ENCODE results near the gene UHRF1.

Gene UHRF1

GRCh38 chr19:4908360-4908759 is 941 bp upstream of the UHRF1 start:
- Histone ChIP-seq H3K4me3 (ENCODE audit: insufficient read depth in 1 of 2, low read depth in 1 of 2, low read length in 2 of 2) (no peak overlapping the region), H3K4ac (ENCODE audit: low read depth in 1 of 2, low read length in 2 of 2) (no peak overlapping the region), H2BK15ac (ENCODE audit: low read depth, poor library complexity, severe bottlenecking) (no peak overlapping the region), H3K4me2 (ENCODE audit: low read length, poor library complexity, severe bottlenecking) (no peak overlapping the region), H3K18ac (ENCODE audit: low read depth in 1 of 2, low read length in 2 of 2) (no peak overlapping the region), H3K23ac (ENCODE audit: low read length in 2 of 2) (no peak overlapping the region), H4K91ac (ENCODE audit: low read length) (no peak overlapping the region), H3K4me1 (ENCODE audit: control insufficient read depth, insufficient read depth, low read depth, low read length) (peaks cover 29% of the 10 kb centered on the region), H3K9ac (ENCODE audit: low read length) (no peak overlapping the region), H3K27ac (ENCODE audit: low read length, poor library complexity, severe bottlenecking) (no peak overlapping the region), H2BK12ac (ENCODE audit: low read length in 2 of 2) (no peak overlapping the region), H2AK5ac (ENCODE audit: low read length, severe bottlenecking) (no peak overlapping the region), H3K27me3 (ENCODE audit: control insufficient read depth in 1 of 2, insufficient read depth in 1 of 2, low read length in 2 of 2) (peaks cover 0 to 3% of the 10 kb centered on the region in 2 experiments), H3K36me3 (ENCODE audit: control insufficient read depth in 1 of 2, insufficient read depth in 2 of 2, low read depth in 1 of 2, low read length in 2 of 2) (peaks cover 0 to 2% of the 10 kb centered on the region in 2 experiments), H2BK120ac (ENCODE audit: low read depth, low read length) (no peak overlapping the region), H2AFZ (ENCODE audit: low read depth, low read length) (no peak overlapping the region), H3K14ac (ENCODE audit: low read length in 2 of 2) (no peak overlapping the region), H3K9me3 (ENCODE audit: control insufficient read depth, low read length) (no peaks in the 10 kb centered on the region), H2BK5ac (ENCODE audit: low read depth, low read length, poor library complexity, severe bottlenecking) (no peak overlapping the region), H3K79me1 (replicated peaks; ENCODE audit: low read length, poor library complexity, severe bottlenecking) (no peaks in the 10 kb centered on the region), H4K8ac (ENCODE audit: low read length) (no peak overlapping the region)
- DNase-seq, result no peak
- WGBS, result 73% methylated on average over 5 of the region's 5 CpGs

GRCh38 chr19:4908781-4909155 is 533 bp upstream of the UHRF1 start:
- Histone ChIP-seq H3K4ac (ENCODE audit: low read depth in 1 of 2, low read length in 2 of 2) (no peak overlapping the region), H3K9me3 (ENCODE audit: control insufficient read depth, low read length) (no peaks in the 10 kb centered on the region), H3K36me3 (ENCODE audit: control insufficient read depth in 1 of 2, insufficient read depth in 2 of 2, low read depth in 1 of 2, low read length in 2 of 2) (peaks cover 0 to 2% of the 10 kb centered on the region in 2 experiments), H3K14ac (ENCODE audit: low read length in 2 of 2) (no peak overlapping the region), H4K8ac (ENCODE audit: low read length) (peak overlapping the region; percentile 7), H3K4me1 (ENCODE audit: control insufficient read depth, insufficient read depth, low read depth, low read length) (peaks cover 29% of the 10 kb centered on the region), H3K4me2 (ENCODE audit: low read length, poor library complexity, severe bottlenecking) (peak overlapping the region; percentile 99), H2AK5ac (ENCODE audit: low read length, severe bottlenecking) (no peak overlapping the region), H2BK15ac (ENCODE audit: low read depth, poor library complexity, severe bottlenecking) (peak overlapping the region; percentile 58), H2BK120ac (ENCODE audit: low read depth, low read length) (no peak overlapping the region), H4K91ac (ENCODE audit: low read length) (no peak overlapping the region), H3K9ac (ENCODE audit: low read length) (no peak overlapping the region), H2BK12ac (ENCODE audit: low read length in 2 of 2) (no peak overlapping the region), H3K27me3 (ENCODE audit: control insufficient read depth in 1 of 2, insufficient read depth in 1 of 2, low read length in 2 of 2) (peaks cover 0 to 3% of the 10 kb centered on the region in 2 experiments), H2AFZ (ENCODE audit: low read depth, low read length) (no peak overlapping the region), H3K23ac (ENCODE audit: low read length in 2 of 2) (peak overlapping the region in 1 of 2 experiments; percentile 70), H2BK5ac (ENCODE audit: low read depth, low read length, poor library complexity, severe bottlenecking) (no peak overlapping the region), H3K18ac (ENCODE audit: low read depth in 1 of 2, low read length in 2 of 2) (peak overlapping the region in 1 of 2 experiments; percentile 9), H3K79me1 (replicated peaks; ENCODE audit: low read length, poor library complexity, severe bottlenecking) (no peaks in the 10 kb centered on the region), H3K4me3 (ENCODE audit: insufficient read depth in 1 of 2, low read depth in 1 of 2, low read length in 2 of 2) (no peak overlapping the region), H3K27ac (ENCODE audit: low read length, poor library complexity, severe bottlenecking) (no peak overlapping the region)
- 90% methylated on average over 15 of the region's 15 CpGs for WGBS
- DNase-seq, result no peak

GRCh38 chr19:4909897-4910593 is 744 bp downstream of the UHRF1 start:
- under 1% methylated on average over 26 of the region's 85 CpGs for WGBS
- H3K4ac ChIP-seq (ENCODE audit: low read depth in 1 of 2, low read length in 2 of 2), result peak overlapping the region in 1 of 2 experiments; percentile 76
- peak overlapping the region in 1 of 2 experiments; percentile 73 for H2BK12ac ChIP-seq (ENCODE audit: low read length in 2 of 2)

GRCh38 chr19:4910594-4911281 is 1.4 kb downstream of the UHRF1 start:
- peak; percentile 64 for DNase-seq
- Histone ChIP-seq H3K9ac (ENCODE audit: low read length) (peak overlapping the region; percentile 84), H4K8ac (ENCODE audit: low read length) (peak overlapping the region; percentile 95), H3K4me3 (ENCODE audit: insufficient read depth in 1 of 2, low read depth in 1 of 2, low read length in 2 of 2) (peak overlapping the region; percentile 37 to 77), H3K79me1 (replicated peaks; ENCODE audit: low read length, poor library complexity, severe bottlenecking) (no peaks in the 10 kb centered on the region), H3K27ac (ENCODE audit: low read length, poor library complexity, severe bottlenecking) (peak overlapping the region; percentile 90), H2BK15ac (ENCODE audit: low read depth, poor library complexity, severe bottlenecking) (peak overlapping the region; percentile 82), H3K36me3 (ENCODE audit: control insufficient read depth in 1 of 2, insufficient read depth in 2 of 2, low read depth in 1 of 2, low read length in 2 of 2) (peaks cover 0 to 5% of the 10 kb centered on the region in 2 experiments), H3K14ac (ENCODE audit: low read length in 2 of 2) (peak overlapping the region in 1 of 2 experiments; percentile 91), H3K4me2 (ENCODE audit: low read length, poor library complexity, severe bottlenecking) (peak overlapping the region; percentile 74), H2BK120ac (ENCODE audit: low read depth, low read length) (peak overlapping the region; percentile 78), H3K18ac (ENCODE audit: low read depth in 1 of 2, low read length in 2 of 2) (peak overlapping the region; percentile 80 to 92), H3K23ac (ENCODE audit: low read length in 2 of 2) (peak overlapping the region in 1 of 2 experiments; percentile 47), H4K91ac (ENCODE audit: low read length) (peak overlapping the region; percentile 95), H3K27me3 (ENCODE audit: control insufficient read depth in 1 of 2, insufficient read depth in 1 of 2, low read length in 2 of 2) (peaks cover 0 to 3% of the 10 kb centered on the region in 2 experiments), H3K4me1 (ENCODE audit: control insufficient read depth, insufficient read depth, low read depth, low read length) (peaks cover 44% of the 10 kb centered on the region), H3K9me3 (ENCODE audit: control insufficient read depth, low read length) (no peaks in the 10 kb centered on the region), H2BK5ac (ENCODE audit: low read depth, low read length, poor library complexity, severe bottlenecking) (peak overlapping the region; percentile 74), H2BK12ac (ENCODE audit: low read length in 2 of 2) (peak overlapping the region; percentile 76 to 88), H2AFZ (ENCODE audit: low read depth, low read length) (peak overlapping the region; percentile 24), H3K4ac (ENCODE audit: low read depth in 1 of 2, low read length in 2 of 2) (peak overlapping the region; percentile 76 to 97), H2AK5ac (ENCODE audit: low read length, severe bottlenecking) (peak overlapping the region; percentile 54)
- 26% methylated on average over 23 of the region's 23 CpGs for WGBS

More at GRCh38 chr19:4909897-4910593, 744 bp downstream of the UHRF1 start:
- Histone ChIP-seq H4K91ac (ENCODE audit: low read length) (peak overlapping the region; percentile 57), H3K27ac (ENCODE audit: low read length, poor library complexity, severe bottlenecking) (peak overlapping the region; percentile 90), H3K18ac (ENCODE audit: low read depth in 1 of 2, low read length in 2 of 2) (peak overlapping the region; percentile 80 to 92), H2BK15ac (ENCODE audit: low read depth, poor library complexity, severe bottlenecking) (peak overlapping the region; percentile 26), H3K23ac (ENCODE audit: low read length in 2 of 2) (no peak overlapping the region), H3K4me1 (ENCODE audit: control insufficient read depth, insufficient read depth, low read depth, low read length) (peaks cover 41% of the 10 kb centered on the region), H2AK5ac (ENCODE audit: low read length, severe bottlenecking) (no peak overlapping the region), H4K8ac (ENCODE audit: low read length) (no peak overlapping the region), H3K79me1 (replicated peaks; ENCODE audit: low read length, poor library complexity, severe bottlenecking) (no peaks in the 10 kb centered on the region), H3K14ac (ENCODE audit: low read length in 2 of 2) (no peak overlapping the region), H3K36me3 (ENCODE audit: control insufficient read depth in 1 of 2, insufficient read depth in 2 of 2, low read depth in 1 of 2, low read length in 2 of 2) (peaks cover 0 to 5% of the 10 kb centered on the region in 2 experiments), H3K4me3 (ENCODE audit: insufficient read depth in 1 of 2, low read depth in 1 of 2, low read length in 2 of 2) (peak overlapping the region; percentile 77 to 88), H3K4me2 (ENCODE audit: low read length, poor library complexity, severe bottlenecking) (peak overlapping the region; percentile 99), H2AFZ (ENCODE audit: low read depth, low read length) (peak overlapping the region; percentile 83), H3K27me3 (ENCODE audit: control insufficient read depth in 1 of 2, insufficient read depth in 1 of 2, low read length in 2 of 2) (peaks cover 0 to 3% of the 10 kb centered on the region in 2 experiments), H2BK5ac (ENCODE audit: low read depth, low read length, poor library complexity, severe bottlenecking) (no peak overlapping the region), H2BK120ac (ENCODE audit: low read depth, low read length) (no peak overlapping the region), H3K9ac (ENCODE audit: low read length) (peak overlapping the region; percentile 84), H3K9me3 (ENCODE audit: control insufficient read depth, low read length) (no peaks in the 10 kb centered on the region)
- DNase-seq, result peak; percentile 92
